ENCODE measurements around the gene RRP1B.

DNA sequence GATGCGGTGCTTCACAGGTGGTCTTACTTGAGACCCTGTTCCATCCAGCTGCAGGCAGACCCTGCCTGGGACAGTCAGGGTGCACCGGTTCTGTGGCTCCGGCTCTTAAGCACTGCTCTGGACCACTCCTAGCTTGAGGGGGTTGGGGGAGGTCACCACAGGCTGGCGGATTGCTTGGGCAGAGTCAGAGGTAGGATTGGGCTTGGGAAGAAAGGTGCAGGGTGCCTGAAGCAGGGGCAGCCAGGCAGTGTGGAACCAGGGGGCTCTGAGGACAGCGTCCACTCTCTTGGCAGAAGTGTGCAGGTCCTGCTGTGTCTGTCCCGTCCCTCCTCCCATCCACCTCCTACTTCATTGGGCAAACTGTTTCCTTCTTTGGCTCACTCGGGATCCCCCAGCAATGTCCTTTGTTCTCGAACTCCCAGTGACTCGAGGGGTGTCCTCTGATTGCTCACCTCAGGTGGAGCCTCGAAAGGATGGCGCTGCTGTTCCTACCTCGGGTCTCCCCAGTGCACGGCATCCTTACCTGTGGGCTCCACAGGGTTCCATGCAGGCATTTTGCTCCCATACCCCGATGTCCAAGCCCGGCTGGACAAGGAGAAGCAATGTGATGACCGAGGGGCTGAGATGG, 61.3 kb downstream of the RRP1B start:
- TF ChIP-seq EP300 (IDR thresholded peaks at IDR 0.05) (no peak), POLR2A (IDR thresholded peaks at IDR 0.05; ENCODE audit: low read length) (no peak), BHLHE40 (IDR thresholded peaks at IDR 0.05; ENCODE audit: low read depth, low read length) (no peak), MAFK (IDR thresholded peaks at IDR 0.05; ENCODE audit: partially characterized antibody) (no peak), SREBF2 (IDR thresholded peaks at IDR 0.05) (no peak), CHD2 (IDR thresholded peaks at IDR 0.05; ENCODE audit: low read length, partially characterized antibody) (no peak), NR3C1 (IDR thresholded peaks at IDR 0.05) (no peak), RNF2 (IDR thresholded peaks at IDR 0.05; ENCODE audit: borderline replicate concordance, low read depth) (no peak)
- TF ChIP-seq, protein P1, sequence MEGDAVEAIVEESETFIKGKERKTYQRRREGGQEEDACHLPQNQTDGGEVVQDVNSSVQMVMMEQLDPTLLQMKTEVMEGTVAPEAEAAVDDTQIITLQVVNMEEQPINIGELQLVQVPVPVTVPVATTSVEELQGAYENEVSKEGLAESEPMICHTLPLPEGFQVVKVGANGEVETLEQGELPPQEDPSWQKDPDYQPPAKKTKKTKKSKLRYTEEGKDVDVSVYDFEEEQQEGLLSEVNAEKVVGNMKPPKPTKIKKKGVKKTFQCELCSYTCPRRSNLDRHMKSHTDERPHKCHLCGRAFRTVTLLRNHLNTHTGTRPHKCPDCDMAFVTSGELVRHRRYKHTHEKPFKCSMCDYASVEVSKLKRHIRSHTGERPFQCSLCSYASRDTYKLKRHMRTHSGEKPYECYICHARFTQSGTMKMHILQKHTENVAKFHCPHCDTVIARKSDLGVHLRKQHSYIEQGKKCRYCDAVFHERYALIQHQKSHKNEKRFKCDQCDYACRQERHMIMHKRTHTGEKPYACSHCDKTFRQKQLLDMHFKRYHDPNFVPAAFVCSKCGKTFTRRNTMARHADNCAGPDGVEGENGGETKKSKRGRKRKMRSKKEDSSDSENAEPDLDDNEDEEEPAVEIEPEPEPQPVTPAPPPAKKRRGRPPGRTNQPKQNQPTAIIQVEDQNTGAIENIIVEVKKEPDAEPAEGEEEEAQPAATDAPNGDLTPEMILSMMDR (IDR thresholded peaks at IDR 0.05), result no peak
